ENCODE results near the gene ETS1.

Gene ETS1

DNA sequence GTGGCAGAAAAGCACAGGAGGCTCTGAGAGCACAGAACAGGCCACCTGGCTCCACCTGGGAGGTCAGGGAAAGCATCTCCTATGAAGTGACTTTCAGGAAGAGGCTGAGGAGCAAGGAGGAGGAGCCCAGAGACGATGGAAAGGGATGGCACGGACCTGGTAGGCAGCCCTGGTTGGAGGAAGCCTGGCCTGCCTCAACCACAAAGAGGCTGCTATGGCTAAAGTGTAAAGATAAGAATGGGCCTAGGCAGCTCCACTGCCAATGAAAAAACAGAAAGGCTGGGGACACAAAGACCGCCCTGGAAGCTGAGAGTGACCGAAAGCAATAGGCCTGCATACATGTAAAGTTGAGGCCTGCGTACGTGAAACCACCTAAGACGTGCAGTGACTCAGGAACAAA is 31.2 kb upstream of the ETS1 start:
- no peak for DNase-seq (ENCODE audit: low spot score)

DNA sequence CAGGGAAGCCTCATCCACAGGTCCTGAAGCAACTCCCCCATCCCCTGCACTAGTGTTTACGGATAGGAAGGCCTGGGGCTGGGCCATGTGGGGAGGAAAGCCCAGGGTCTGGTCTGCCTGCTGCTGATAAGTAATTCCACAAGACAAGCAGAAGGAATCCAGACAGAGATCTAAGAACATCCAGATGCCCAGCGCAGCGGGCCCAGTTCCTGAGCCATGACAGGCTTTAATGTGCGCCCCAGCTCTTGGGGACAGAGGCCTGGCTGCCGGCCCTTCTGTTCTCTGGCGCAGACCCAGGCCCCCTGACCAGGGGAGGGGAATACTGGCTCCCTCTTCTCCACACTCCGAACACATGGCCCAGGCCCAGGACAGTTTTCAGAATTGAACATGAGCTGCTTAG is 28.8 kb upstream of the ETS1 start:
- DNase-seq (ENCODE audit: low spot score) = no peak

DNA sequence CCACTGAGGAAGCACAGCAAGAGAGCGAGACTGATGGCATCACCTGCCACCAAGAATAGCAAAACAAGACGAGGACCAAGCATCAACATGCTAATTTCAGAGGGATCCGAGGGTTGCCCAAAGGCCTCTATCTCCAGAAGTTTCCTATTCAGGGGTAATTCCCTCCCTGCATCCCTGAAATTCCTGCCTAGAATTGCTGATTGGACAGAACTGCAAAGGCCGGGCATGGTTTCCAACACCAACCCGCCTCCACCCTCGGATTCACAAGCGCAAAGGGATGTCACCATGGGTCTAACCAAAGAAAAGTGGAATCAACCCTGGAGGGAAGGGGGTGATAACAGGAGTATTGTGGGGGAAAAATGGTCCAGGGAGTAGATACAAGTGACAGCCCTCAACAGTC is 28.3 kb upstream of the ETS1 start:
- DNase-seq (ENCODE audit: low spot score) = no peak

DNA sequence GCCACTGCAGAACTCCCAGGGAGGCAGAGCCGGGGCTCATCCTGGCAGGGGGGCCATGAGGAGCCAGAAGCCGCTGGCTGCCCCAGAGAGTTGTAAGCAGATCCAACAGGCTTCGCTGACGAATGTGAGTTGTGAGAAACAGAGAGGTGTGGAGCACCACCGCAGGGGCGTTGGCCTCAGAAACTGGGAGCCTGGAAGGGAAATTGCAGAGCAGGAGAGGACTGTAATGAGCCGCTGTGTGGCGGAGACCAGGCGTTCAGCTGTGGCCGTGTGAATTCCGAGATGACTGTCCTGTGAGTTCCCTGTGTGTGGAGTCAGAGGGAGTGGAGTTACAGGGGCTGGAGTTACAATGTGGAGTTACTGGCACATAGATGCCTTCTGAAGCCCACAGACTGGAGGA is 27.7 kb upstream of the ETS1 start:
- no peak for DNase-seq (ENCODE audit: low spot score)

DNA sequence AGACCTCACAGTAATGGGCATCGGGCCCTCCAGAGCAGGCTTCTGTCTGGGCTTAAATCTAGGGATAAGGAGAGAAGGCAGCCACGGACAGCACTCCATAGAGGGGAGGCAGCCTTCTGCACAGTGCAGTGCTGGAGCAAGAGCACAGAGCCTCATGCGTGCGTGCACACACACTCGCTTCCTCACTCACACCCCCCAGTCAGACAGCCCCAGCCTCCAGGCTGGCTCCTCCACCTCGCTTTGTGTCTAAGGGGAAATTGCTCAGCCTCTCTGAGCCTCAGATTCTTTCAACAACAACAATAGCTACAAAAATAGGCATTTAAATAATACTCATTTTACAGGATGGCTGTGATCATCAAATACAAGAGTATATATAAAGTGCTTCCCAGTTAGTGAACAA is 26.7 kb upstream of the ETS1 start:
- no peak for DNase-seq (ENCODE audit: low spot score)

DNA sequence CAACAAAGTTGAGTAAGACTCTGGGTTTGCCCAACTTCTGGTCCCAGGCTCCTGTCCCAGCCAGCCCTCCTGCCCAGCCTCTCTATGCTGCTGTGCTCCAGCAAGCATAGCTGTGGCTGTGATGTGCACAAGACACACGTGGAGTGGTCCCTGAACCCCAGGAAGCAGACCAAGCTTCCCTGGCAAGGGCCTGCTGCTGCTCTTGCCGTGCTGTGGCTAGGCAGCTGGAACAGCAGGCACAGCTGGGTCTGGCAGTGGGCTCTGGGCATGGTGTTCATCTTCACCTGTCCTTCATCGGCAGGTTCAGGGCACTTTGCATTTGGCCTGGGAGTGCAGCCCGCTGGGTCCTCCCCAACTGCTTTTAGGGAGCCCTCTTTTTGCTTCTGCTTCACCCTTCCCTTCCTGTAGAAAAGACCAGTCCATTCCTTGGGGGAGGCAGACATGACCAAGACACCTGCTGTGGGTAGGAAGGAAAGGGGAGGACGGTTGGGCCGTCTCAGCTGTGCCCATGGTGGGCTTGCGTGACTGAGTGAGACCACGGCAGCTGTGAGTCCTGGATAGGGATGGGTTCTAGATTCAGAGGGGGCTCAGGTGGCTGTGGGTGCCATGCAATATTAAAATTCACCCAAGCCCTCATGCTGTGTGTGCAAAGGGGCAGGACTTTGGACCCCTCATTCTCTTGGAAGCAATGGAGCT is 26.1 kb upstream of the ETS1 start:
- DNase-seq (ENCODE audit: low spot score) = no peak

DNA sequence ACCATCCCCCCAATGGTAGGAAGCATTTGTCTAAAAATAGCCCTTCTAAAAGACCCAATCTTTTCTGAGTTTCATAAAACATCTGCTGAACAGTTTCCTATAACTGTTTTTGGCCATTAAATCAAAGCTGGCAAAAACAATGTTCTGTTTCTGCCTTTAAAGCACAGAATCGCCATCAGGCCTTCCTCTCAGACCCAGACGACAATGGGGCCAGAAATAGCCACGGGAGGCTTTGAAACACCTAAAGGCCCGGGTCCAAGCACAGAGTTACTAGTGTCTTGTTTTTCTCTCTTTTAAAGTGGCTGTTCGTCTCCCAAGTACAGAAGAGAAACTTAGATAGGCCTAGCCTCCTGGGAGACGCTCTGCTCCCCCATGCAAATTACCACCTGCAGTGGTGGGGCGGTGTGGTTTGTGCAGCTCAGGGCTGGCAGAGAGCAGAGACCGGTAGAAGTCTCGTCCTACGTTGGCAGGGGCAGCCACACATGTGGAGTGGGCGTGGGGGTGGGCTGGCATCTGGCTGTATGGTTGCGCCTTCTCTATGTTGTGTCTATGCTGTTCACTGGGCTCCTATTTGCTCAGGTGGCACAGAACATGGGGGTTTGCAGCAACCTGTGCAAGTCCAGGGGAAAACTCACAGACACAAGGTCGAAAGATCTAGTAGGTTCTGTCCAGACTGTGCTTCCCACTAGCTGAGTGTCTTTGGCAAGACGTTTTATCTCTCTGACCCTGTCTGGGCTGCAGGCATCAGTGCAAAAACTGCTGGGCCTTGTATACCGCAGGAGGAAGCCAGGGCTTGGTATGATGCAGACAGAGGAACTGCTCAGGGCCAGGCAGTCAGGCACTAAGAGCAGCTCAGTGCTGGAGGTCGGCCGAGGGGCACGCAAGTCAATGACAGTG is 23.6 kb upstream of the ETS1 start:
- DNase-seq (ENCODE audit: low spot score) = no peak

DNA sequence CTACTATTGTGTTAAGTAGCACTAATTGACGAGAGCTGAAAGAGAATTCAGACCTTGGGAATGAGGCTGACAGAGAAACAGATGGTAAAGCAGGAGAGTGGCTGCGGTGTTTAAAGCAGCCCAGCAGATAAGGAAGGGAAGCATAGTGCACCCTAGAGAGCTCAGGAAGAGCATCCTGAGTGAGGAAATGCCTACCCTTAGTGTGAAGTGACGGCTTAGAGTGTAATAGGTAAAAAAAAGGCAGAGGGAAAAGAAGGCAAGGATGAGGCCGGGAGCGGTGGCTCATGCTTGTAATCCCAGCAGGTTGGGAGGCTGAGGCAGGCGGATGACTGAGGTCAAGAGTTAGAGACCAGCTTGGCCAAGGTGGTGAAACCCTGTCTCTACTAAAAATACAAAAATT is 22.4 kb upstream of the ETS1 start:
- no peak for DNase-seq (ENCODE audit: low spot score)

DNA sequence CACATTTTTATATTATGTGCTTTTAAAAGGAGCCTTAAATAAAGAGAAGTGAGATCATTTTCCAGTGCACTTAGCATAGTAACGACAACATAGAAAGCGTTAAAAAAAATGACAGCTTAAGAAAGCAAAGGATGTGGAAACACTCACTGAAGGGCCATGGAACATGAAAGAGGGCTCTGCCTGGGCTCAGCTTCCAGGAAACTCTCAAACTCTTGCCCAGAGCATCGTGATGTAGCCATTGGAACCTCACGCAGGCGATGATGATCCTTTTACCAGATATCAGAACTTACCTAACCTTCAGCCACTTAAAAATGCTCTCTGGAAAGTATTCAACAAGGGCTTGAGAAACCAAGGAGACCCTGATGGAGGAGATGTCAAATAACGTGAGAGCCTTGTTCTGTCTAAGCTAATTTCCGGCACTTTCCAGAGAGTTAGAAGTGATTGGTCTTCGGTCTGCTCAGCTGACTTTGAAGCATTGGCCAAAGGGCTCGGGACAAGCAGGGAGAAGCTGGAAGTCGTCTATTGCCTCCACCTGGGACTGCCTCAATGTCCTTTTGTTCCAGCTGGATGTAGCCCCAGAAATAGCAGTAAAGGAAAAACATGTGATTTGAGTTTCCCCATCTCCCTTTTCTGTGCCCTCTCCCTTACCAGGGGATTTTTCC is 21.5 kb upstream of the ETS1 start:
- DNase-seq (ENCODE audit: low spot score) = no peak

DNA sequence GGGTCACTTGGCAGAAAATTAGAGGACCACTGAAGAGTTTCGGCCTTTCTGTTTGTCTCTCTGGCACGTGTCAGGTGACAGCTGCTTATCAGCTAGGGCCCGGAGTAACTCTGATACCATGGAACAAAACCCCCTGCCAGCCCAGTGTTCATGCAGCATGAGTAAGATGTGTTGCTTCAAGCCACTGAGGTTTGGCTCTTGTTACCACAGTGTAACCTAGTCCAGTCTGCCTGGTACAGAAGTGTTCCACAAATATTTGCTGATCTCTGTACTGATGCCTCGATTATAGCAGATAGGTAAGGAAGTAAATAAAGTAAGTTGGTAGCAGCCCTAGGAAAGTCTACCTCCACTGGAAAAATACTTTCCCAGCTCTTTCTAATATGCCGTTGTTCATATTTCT is 20.5 kb upstream of the ETS1 start:
- DNase-seq (ENCODE audit: low spot score) = no peak

DNA sequence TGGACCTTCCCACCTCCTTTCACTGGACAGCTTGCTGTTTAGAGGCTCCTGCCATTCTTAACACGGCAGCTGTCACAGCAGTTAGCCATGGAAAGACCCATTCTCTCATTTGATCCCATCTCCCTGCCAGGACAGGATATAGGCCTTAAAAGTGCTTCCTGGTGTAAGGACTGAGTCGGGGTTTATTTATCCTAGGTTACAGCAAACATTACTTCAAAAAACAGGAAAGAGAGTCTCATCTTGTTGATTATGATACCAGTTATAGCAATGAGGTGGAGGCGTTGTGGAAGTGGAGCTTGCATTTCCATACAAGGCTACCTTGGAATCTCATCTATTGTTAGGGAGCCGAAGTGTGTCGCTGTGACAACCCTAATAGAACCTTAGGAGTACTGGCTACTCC is 17.4 kb upstream of the ETS1 start:
- DNase-seq (ENCODE audit: low spot score) = no peak

DNA sequence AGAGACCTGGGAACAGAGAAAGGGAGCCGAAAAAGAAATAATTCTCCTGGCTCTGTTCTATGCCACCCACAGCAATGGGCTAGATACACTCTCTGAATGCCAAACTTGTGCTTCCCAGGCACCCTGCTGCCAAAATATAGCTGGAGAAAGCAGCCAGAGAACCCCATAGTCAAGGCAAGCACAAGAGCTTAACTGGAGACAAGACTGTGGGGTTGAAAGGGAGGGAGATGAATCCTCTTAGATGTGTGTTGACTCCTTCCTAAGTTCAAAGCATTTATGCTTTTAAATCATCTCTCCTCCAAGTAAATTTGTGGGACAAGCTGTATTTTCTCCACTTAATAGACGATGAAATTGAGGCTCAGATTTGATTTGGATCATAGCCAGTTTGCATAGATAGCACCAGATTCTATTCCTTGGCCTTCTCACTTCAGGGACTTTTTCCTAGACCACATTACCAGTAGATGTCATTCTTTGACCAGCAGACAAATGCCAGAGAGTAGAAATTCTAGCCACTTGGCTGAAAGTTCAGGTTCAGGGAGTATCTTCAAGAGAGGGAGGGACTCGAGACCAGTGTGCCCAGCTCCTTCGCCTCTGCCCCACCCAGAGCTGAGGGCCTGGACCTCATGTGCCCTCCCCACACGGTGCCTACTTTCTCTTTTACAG is 16.5 kb upstream of the ETS1 start:
- DNase-seq (ENCODE audit: low spot score) = peak; percentile 28

DNA sequence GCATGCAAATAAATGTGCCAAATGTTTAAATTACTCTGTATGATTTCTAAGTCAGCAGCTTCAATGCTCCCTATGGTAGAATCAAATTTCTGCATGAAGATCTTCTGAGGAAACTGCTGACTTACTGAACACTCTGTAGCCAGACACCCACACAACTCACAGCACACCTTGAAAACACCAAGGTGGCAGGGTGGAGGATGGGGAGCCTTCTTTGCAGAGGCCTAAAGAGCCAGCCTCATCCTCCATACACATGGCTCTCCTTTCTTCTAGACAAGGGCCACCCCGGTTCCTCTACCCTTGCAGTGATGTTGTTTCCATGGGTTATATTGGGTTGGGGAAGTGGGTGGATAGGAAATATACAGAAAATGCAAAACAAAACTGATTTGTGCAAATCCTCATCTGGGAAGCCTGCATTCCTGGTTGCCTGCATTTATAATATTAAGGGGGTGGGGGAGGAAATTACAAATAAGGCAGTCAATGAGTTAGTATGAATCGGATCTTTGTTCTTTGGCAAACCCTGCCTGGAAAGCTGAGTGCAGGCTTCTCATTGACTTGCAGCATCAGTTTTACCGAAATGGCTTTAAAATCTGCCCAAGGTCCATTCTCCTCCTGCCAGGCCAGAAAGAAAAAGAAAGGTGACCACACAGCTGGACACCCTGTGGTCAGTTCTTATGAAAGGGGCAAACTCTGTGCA is 15.8 kb upstream of the ETS1 start:
- no peak for DNase-seq (ENCODE audit: low spot score)

DNA sequence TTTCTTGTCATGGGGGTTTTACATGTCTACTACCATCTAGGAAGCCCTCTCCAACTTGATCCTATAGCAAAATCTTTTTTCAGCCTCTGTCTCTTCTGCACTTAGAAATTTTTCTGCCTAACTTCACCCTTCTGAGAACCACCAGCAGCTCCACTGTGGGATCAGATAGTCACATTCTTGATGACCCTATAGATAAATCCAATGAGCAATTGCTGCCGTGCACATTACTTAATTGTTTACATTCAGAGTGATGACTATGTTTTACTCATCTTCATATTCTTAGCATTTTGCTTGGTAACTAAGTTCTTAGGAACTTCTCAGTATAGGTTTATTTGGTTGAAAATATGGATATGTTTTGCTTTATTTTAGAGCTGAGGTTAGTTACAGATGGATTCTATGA is 12.4 kb upstream of the ETS1 start:
- no peak for DNase-seq (ENCODE audit: low spot score)

DNA sequence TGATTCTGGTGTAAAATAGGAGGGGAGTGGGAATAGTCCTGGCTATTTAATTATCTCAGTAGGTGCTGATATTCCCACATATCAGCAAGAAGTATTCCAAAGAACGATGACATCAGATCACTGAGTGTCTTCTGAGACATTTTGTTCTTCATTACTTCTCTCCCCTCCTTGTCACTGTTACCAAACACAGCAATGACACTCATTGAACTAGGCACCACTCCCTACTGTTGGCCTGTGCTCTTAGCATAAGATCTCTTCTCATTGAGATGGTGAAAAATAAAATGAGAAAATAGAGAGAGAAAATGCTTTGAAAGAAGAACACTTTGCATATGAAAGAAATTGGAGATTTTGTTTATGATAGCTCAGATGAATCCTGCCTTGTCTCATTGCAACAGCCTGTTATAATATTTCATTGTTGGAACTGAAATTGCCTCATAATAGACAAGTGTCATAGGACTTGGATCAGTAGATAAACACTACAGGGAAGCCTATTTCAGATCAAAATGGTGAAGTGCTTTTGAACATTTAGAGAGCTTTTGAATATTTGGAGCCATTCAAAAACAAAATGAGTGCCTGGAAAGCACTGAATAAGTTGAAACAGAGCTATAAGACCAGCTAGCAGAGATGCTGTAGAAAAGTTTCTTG is 11.3 kb upstream of the ETS1 start:
- DNase-seq (ENCODE audit: low spot score) = no peak

DNA sequence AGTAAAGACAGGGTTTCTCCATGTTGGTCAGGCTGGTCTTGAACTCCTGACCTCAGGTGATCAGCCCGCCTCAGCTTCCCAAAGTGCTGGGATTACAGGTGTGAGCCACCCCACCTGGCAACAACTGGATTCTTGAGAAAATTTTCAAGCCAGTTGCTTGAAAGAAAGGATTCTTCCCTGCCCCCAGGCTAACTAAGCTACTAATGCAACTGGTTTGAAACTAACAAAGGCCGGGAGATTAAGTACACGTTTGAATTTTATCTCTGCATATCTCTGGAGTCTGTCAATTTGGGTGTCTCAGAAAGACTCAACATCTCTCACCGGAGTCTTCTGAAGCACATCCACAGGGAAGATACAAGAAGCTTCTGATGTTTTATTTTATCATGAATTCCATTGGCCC is 10.7 kb upstream of the ETS1 start:
- DNase-seq (ENCODE audit: low spot score) = no peak

DNA sequence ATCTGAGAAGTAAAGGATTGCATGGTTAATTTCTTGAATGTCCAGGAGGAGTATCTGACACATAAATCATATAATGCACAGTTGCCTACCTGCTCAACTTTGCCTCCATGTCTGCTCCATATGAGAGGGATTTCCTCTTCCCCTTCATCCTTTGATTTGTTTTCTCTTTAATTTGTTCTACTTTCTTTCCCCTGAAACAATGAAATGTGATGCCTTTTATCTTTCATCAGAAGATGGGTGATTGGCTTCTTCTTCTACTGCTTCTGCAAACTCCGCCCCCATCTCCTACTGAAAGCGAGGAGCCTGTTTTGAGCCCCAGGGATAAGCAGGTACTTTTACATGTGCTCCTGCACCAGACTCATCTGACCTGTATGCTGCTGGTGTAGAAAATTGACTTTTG is 9.9 kb upstream of the ETS1 start:
- no peak for DNase-seq (ENCODE audit: low spot score)

DNA sequence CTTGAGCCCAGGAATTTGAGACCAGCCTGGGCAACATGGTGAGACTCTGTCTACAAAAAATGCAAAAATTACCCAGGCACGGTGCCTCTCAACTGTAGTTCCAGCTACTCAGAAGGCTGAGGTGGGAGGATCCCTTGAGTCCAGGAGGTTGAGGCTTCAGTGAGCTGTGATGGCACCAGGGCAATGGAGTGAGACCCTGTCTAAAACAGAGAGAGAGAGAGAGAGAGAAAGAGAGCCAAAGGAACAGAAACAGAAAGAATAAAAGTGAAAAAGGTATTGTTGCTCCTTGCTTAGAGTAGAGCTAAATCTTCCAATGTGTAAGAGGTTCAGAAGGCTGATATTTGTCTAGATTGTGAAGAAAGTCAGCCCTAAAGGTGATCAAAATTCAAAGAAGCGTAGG is 8.9 kb upstream of the ETS1 start:
- DNase-seq (ENCODE audit: low spot score) = no peak

DNA sequence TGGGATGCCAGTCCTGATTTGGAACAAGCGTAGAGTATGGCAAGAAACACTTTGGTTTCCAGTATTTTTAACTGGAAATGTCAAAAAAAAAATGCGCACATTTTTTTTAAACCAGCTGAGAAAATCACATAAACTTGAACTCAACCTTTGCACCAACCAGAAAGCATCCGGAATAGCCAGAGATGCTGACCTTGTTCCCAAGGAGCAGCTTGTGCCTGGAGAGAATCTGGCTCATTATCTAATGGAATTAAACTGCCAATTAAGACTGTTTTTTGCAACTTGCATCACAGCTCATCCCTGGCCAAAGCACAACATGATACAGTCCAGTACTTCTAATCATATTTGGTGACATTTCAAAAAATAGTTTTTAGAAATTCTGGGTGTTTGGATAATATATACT is 8.4 kb upstream of the ETS1 start:
- no peak for DNase-seq (ENCODE audit: low spot score)

DNA sequence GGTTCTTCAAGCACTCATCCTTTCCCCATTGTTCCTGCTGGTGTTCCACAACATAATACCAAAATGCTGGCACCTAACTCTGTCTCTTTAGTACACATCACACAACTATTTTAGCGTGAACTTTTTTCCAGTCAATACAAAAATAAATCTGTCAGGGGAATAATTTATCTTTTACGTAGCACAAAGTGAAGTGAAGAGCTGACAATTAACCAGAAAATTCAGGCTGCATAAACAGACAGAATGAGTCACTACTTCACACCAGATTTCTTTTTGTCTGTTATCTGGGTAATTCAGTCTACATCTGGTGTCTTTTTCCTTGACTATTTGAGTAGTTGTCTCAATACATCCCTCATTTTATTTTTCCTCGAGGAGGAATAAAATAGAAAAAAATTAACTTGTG is 7.9 kb upstream of the ETS1 start:
- DNase-seq (ENCODE audit: low spot score) = no peak

DNA sequence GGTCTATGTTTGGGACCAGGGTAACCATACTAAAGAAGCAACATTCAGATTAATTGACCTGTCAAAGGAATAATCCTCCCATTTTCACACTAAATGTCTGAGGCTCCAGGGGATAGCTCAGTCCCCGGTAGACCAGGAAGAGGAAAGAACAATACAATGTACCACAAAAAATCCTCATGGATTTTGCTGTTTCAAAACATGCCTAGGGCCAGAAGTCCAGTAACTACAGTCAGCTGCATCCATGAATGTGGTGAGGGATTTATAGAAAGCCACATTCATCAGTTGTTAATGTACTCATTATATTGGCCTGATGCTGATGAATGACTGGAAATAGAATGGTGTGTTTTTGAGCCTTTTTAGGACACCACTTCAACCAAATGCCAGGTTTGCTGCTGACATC is 6.9 kb upstream of the ETS1 start:
- DNase-seq (ENCODE audit: low spot score) = no peak

DNA sequence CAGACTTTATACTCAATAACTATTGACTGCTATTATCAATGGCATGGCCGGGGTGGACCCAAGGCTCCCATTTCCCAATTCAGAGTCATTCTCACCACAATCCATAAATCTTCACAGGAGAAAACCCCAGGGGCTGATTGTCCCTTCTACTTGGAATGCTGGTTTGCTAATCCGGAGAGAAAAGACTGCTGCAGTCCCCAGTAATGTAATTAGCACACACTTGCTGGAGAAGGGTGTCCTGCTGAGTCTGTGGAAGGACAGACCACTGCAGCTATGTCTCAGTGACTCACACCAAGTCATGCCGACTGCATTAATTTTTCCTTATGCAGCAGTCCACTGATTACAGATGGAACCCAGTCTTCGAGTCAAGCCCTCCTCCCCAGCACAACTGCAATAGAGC is 5.9 kb upstream of the ETS1 start:
- DNase-seq (ENCODE audit: low spot score) = no peak
